Caco-2 (cell line): Measurements from ENCODE around the gene SCN4B. TPM values are rescaled to one million over a fixed set of nuclear protein-coding genes. Genes with fewer than 3 reads are reported as not detected.
"Not testable (repeated sequence)": the region's sequence is repeated elsewhere in the genome, so short reads cannot be mapped to it uniquely, and the experiment has no call there.

ENCODE experiments used
- BruUV-seq: library from RNA; stranded (reverse); fragments of 400-500 nt; replicated peaks from 2 replicates; lab custom pipeline; 2021; lab: Mats Ljungman, UMichigan
- CTCF ChIA-PET: fragments of 300-600 bp; sonication (Branson Sonifier 250); formaldehyde crosslinking; loops from one replicate; lab custom pipeline; 2022; ENCODE audit warnings: antibody characterized with exemption; lab: Charles Lee
- POLR2A ChIA-PET: fragments of 300-600 bp; sonication (Branson Sonifier 250); formaldehyde crosslinking; loops from one replicate; lab custom pipeline; 2022; ENCODE audit warnings: antibody characterized with exemption; lab: Charles Lee
- DNase-seq, 2 experiments: peaks; one replicate each; pipeline versions ENCODE4 v3.0.0 to v3.0.0-alpha.2; 2020 to 2022
- H3K27me3 ChIP-seq: replicated peaks from 2 replicates; pipeline ENCODE4 v1.6.0; 2011; ENCODE audit warnings: low read length; ENCODE audit not compliant: control insufficient read depth, insufficient read depth
- H3K36me3 ChIP-seq: 2 replicates; pipeline ENCODE4 v1.5.1; 2011; ENCODE audit warnings: low read length; ENCODE audit not compliant: control insufficient read depth, insufficient read depth
- H3K4me1 ChIP-seq: fragments of 250-450 bp; sonication (Bioruptor Pico); 2 replicates; pipeline ENCODE4 v1.5.1; 2020; ENCODE audit warnings: mild to moderate bottlenecking
- H3K4me3 ChIP-seq: 2 replicates; pipeline ENCODE4 v1.5.1; 2011; ENCODE audit warnings: low read depth, mild to moderate bottlenecking, control low read depth, low read length
- H3K9me3 ChIP-seq: fragments of 250-450 bp; sonication (Bioruptor Pico); 2 replicates; pipeline ENCODE4 v1.5.1; 2020; ENCODE audit warnings: mild to moderate bottlenecking, moderate library complexity
- H3K27ac Mint-ChIP-seq: one replicate; pipeline ENCODE4 v1.8.0; 2022; ENCODE audit warnings: mixed read lengths; ENCODE audit not compliant: unreplicated experiment
- H3K27me3 Mint-ChIP-seq: one replicate; pipeline ENCODE4 v1.8.0; 2022; ENCODE audit warnings: mixed read lengths; ENCODE audit not compliant: insufficient read depth, unreplicated experiment
- H3K36me3 Mint-ChIP-seq: one replicate; pipeline ENCODE4 v1.8.0; 2022; ENCODE audit warnings: mild to moderate bottlenecking, mixed read lengths; ENCODE audit not compliant: insufficient read depth, unreplicated experiment
- H3K4me1 Mint-ChIP-seq: one replicate; pipeline ENCODE4 v1.8.0; 2022; ENCODE audit warnings: low read depth, mixed read lengths; ENCODE audit not compliant: unreplicated experiment
- H3K4me3 Mint-ChIP-seq: one replicate; pipeline ENCODE4 v1.8.0; 2022; ENCODE audit warnings: mild to moderate bottlenecking, moderate library complexity, mixed read lengths; ENCODE audit not compliant: unreplicated experiment
- H3K9me3 Mint-ChIP-seq: one replicate; pipeline ENCODE4 v1.8.0; 2022; ENCODE audit warnings: mixed read lengths; ENCODE audit not compliant: unreplicated experiment
- intact Hi-C: fragments of 100-400 bp; cut with micrococcal nuclease; formaldehyde crosslinking; loops from one replicate; pipeline ENCODE4 v1.10.0; 2022; ENCODE audit not compliant: unreplicated experiment
- total RNA-seq: library from RNA; stranded (reverse); gene quantifications from 2 replicates; pipeline ENCODE4 v1.2.3, GENCODE V29; 2022
- TF ChIP-seq, protein P1 (sequence below), 2 experiments: fragments of 200-600 bp in 1 of 2; IDR thresholded peaks; 1 replicate in 1 of 2; 2 replicates in 1 of 2; pipeline versions ENCODE4 v1.5.1 to v1.8.0; 2011 to 2022; ENCODE audit warnings: antibody characterized with exemption in 1 of 2, control low read depth in 1 of 2, inconsistent platforms in 1 of 2, low read depth in 1 of 2, low read length in 1 of 2, mild to moderate bottlenecking in 1 of 2, moderate library complexity in 1 of 2; ENCODE audit not compliant: insufficient read depth in 1 of 2, severe bottlenecking in 1 of 2, unreplicated experiment in 1 of 2

Gene SCN4B
- total RNA-seq, 1 experiment from 2014 or later: 0.70 TPM

DNA sequence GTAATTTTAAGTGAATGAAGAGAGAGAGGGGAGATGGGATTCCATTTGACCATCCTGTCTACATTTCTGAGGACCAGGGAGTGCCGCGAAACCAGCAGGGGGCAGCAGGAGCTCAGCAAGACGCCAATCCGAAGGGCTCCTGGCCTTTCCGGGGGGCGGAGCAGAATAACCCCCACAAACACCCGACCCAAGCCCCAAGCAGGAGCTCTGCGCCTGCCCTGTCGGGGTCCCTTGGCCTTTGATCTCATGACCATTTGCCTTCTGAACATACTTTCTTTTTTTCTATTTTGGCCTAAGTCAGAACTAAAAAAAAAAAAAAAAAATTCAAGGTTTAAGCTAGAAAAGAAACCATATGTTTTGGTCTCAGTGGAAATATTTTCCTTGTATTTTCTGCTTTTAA lies 45.7 kb upstream of the SCN4B start:
- TF ChIP-seq, protein P1, sequence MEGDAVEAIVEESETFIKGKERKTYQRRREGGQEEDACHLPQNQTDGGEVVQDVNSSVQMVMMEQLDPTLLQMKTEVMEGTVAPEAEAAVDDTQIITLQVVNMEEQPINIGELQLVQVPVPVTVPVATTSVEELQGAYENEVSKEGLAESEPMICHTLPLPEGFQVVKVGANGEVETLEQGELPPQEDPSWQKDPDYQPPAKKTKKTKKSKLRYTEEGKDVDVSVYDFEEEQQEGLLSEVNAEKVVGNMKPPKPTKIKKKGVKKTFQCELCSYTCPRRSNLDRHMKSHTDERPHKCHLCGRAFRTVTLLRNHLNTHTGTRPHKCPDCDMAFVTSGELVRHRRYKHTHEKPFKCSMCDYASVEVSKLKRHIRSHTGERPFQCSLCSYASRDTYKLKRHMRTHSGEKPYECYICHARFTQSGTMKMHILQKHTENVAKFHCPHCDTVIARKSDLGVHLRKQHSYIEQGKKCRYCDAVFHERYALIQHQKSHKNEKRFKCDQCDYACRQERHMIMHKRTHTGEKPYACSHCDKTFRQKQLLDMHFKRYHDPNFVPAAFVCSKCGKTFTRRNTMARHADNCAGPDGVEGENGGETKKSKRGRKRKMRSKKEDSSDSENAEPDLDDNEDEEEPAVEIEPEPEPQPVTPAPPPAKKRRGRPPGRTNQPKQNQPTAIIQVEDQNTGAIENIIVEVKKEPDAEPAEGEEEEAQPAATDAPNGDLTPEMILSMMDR (IDR thresholded peaks at IDR 0.05; ENCODE audit: insufficient read depth in 1 of 2, low read depth in 1 of 2, low read length in 1 of 2, severe bottlenecking in 1 of 2, unreplicated experiment in 1 of 2): peak; percentile 99
- POLR2A ChIA-PET: interaction anchor here (0.6 to 1.7 kb wide), 7 partner anchors 14 to 549 kb away, joined by 3 to 14 read pairs (median 7); partner anchors contain the start of genes MPZL2 and MPZL3
- Histone ChIP-seq H3K9me3 (no peaks in the 10 kb centered on the region), H3K4me1 (peaks cover 85% of the 10 kb centered on the region), H3K4me3 (no peak overlapping the region), H3K27me3 (no peaks in the 10 kb centered on the region), H3K36me3 (peaks cover 2% of the 10 kb centered on the region; the same call in 1 of the 2 replicates)
- H3K4me3 Mint-ChIP-seq: peak overlapping the region; percentile 2
- H3K4me1 Mint-ChIP-seq: peaks cover 44% of the 10 kb centered on the region
- peak overlapping the region; percentile 36 for H3K27ac Mint-ChIP-seq
- BruUV-seq: no TSS peak
- peaks cover 6% of the 10 kb centered on the region for H3K36me3 Mint-ChIP-seq
- no peaks in the 10 kb centered on the region for H3K9me3 Mint-ChIP-seq
- no peaks in the 10 kb centered on the region for H3K27me3 Mint-ChIP-seq
- intact Hi-C loops: loop anchor here (1.0 to 5.0 kb wide), 8 partner anchors 14 to 289 kb away; partner anchors contain the start of gene MPZL3
- peak; percentile 91 to 94 for DNase-seq
- CTCF ChIA-PET: interaction anchor here (0.5 to 2.2 kb wide), 50 partner anchors 8 to 332 kb away, joined by 3 to 75 read pairs (median 4); partner anchors contain the start of genes ATP5MG, MPZL2, MPZL3 and UBE4A

DNA sequence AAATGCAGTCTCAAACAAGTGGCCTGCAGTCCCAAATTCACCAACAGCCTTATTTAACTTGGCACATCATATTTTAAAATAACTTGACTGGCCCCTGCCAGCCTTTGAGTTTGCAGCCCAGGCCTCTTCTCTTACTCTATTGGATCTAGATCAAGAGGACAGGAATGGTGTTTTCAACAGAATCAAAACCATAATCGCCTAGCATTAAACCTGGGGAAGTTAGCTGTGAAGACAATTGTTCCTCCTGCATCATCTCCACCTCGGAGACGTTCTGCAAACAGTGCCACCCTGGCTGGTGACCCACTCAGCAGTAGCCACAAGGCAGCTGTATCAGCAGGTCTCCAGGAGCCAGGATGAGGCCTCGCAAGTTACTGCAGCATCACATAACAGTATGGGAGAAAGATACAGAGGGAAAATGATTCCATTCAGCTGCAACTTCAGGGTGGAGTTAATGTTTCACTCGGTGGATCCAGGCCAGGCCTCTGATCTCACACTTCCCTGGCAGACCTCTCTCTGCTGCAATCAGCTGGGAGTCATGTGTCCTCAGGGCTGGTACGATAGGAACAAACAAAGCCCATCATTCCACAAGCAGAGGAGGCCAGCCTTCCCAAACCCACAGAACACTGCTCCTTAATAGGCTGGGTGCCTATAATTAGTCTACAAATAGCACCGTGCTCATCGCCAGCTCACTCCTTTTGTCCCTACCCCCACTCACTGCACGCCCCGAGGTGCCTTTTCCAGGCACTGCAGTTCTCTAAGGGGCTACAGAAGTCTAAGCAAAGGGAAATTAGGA lies 42.4 kb upstream of the SCN4B start:
- Histone ChIP-seq H3K4me3 (no peak overlapping the region), H3K36me3 (no peaks in the 10 kb centered on the region), H3K4me1 (peaks cover 53% of the 10 kb centered on the region), H3K27me3 (no peaks in the 10 kb centered on the region), H3K9me3 (0 out of 2 replicates have a peak, but pooled peaks cover 5% of the 10 kb centered on the region)
- no peaks in the 10 kb centered on the region for H3K27me3 Mint-ChIP-seq
- ChIA-PET POLR2A (interaction anchor here (0.9 to 1.3 kb wide), 5 partner anchors 19 to 165 kb away, joined by 3 to 5 read pairs (median 3); partner anchors contain the start of genes MPZL2, MPZL3 and UBE4A), CTCF (interaction anchor here (0.6 to 1.9 kb wide), 12 partner anchors 17 to 324 kb away, joined by 3 to 12 read pairs (median 5); partner anchors contain the start of genes MPZL2 and MPZL3)
- H3K4me1 Mint-ChIP-seq: peaks cover 44% of the 10 kb centered on the region
- peaks cover 6% of the 10 kb centered on the region for H3K36me3 Mint-ChIP-seq
- H3K4me3 Mint-ChIP-seq: peak overlapping the region; percentile 30
- H3K9me3 Mint-ChIP-seq: peaks cover 28% of the 10 kb centered on the region
- TF ChIP-seq, protein P1 (IDR thresholded peaks at IDR 0.05; ENCODE audit: insufficient read depth in 1 of 2, low read depth in 1 of 2, low read length in 1 of 2, severe bottlenecking in 1 of 2, unreplicated experiment in 1 of 2): no peak
- intact Hi-C loops: loop anchor here (1.0 to 5.0 kb wide), 5 partner anchors 20 to 292 kb away; partner anchors contain the start of gene MPZL2
- BruUV-seq: TSS peak; percentile 77
- H3K27ac Mint-ChIP-seq: peak overlapping the region; percentile 77
- DNase-seq: peak; percentile 93 to 94

- Histone ChIP-seq H3K27me3 (no peaks in the 10 kb centered on the region), H3K9me3 (0 out of 2 replicates have a peak, but pooled peaks cover 5% of the 10 kb centered on the region), H3K36me3 (no peaks in the 10 kb centered on the region), H3K4me3 (no peak overlapping the region), H3K4me1 (peaks cover 50% of the 10 kb centered on the region)
- Mint-ChIP-seq H3K9me3 (peaks cover 38% of the 10 kb centered on the region), H3K4me1 (peaks cover 43% of the 10 kb centered on the region), H3K27me3 (peaks cover 4% of the 10 kb centered on the region), H3K27ac (peak overlapping the region; percentile 77), H3K36me3 (peaks cover 6% of the 10 kb centered on the region), H3K4me3 (no peak overlapping the region)
- ChIA-PET POLR2A (no interaction called here), CTCF (interaction anchor here (0.6 to 1.9 kb wide), 2 partner anchors 23 to 237 kb away, joined by 4 to 12 read pairs; no protein-coding TSS in a partner anchor)
- TF ChIP-seq, protein P1 (IDR thresholded peaks at IDR 0.05; ENCODE audit: insufficient read depth in 1 of 2, low read depth in 1 of 2, low read length in 1 of 2, severe bottlenecking in 1 of 2, unreplicated experiment in 1 of 2): no peak
- BruUV-seq: no TSS peak
- DNase-seq: no peak
- intact Hi-C loops: no loop called here
Observed at GRCh38 chr11:118193910-118194566, 41.4 kb upstream of the SCN4B start.

DNA sequence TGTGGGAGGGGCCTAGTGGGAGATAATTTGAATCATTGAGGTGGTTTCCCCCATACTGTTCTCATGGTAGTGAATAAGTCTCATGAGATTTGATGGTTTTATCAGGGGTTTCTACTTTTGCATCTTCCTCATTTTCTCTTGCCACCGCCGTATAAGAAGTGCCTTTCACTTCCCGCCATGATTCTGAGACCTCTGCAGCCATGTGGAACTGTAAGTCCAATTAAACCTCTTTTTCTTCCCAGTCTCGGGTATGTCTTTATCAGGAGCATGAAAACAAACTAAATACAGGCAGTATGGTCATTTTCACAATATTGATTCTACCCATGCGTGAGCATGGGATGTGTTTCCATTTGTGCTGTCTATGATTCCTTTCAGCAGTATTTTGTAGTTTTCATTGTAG lies 40.2 kb upstream of the SCN4B start:
- Mint-ChIP-seq H3K4me1 (peaks cover 33% of the 10 kb centered on the region), H3K9me3 (peaks cover 38% of the 10 kb centered on the region)
- H3K27me3 ChIP-seq, H3K36me3 Mint-ChIP-seq, H3K4me3 Mint-ChIP-seq, POLR2A ChIA-PET, BruUV-seq, DNase-seq, H3K9me3 ChIP-seq, H3K36me3 ChIP-seq, CTCF ChIA-PET, H3K27ac Mint-ChIP-seq, H3K27me3 Mint-ChIP-seq, H3K4me3 ChIP-seq, intact Hi-C loops: not testable (repeated sequence)
- peaks cover 38% of the 10 kb centered on the region for H3K4me1 ChIP-seq
